Parathyroid adenoma (tissue), 2 donors: ENCODE data around the gene CA14.

ENCODE experiments used
- H2AFZ ChIP-seq: fragments of 300-600 bp; sonication (generic); one replicate; pipeline ENCODE4 v1.7.0; 2017; ENCODE audit warnings: antibody characterized with exemption, mild to moderate bottlenecking
- H3K27ac ChIP-seq: fragments of 300-600 bp; sonication (generic); one replicate; pipeline ENCODE4 v1.7.0; 2017
- H3K27me3 ChIP-seq: fragments of 300-600 bp; sonication (generic); one replicate; pipeline ENCODE4 v1.7.0; 2017; ENCODE audit warnings: low read length; ENCODE audit not compliant: control insufficient read depth, insufficient read depth
- H3K36me3 ChIP-seq: fragments of 300-600 bp; sonication (generic); one replicate; pipeline ENCODE4 v1.7.0; 2017; ENCODE audit warnings: low read length; ENCODE audit not compliant: control insufficient read depth, insufficient read depth
- H3K4me1 ChIP-seq: fragments of 300-600 bp; sonication (generic); one replicate; pipeline ENCODE4 v1.7.0; 2017; ENCODE audit warnings: control low read depth
- H3K4me2 ChIP-seq: fragments of 300-600 bp; sonication (generic); one replicate; pipeline ENCODE4 v1.7.0; 2017; ENCODE audit warnings: low read length
- H3K4me3 ChIP-seq: fragments of 300-600 bp; sonication (generic); one replicate; pipeline ENCODE4 v1.7.0; 2017; ENCODE audit warnings: low read depth, low read length
- H3K79me2 ChIP-seq: fragments of 300-600 bp; sonication (generic); one replicate; pipeline ENCODE4 v1.7.0; 2017; ENCODE audit warnings: control low read depth
- H3K9ac ChIP-seq: fragments of 300-600 bp; sonication (generic); one replicate; pipeline ENCODE4 v1.7.0; 2017; ENCODE audit warnings: mild to moderate bottlenecking
- H3K9me3 ChIP-seq: fragments of 300-600 bp; sonication (generic); one replicate; pipeline ENCODE4 v1.7.0; 2017; ENCODE audit warnings: low read length; ENCODE audit not compliant: control insufficient read depth
- CTCF ChIP-seq: fragments of 300-600 bp; sonication (generic); IDR thresholded peaks from one replicate; pipeline ENCODE4 v1.7.0; 2017; ENCODE audit warnings: antibody characterized with exemption, mild to moderate bottlenecking
- donor health status: primary hyperparathyroidism.

CA14 gene

DNA sequence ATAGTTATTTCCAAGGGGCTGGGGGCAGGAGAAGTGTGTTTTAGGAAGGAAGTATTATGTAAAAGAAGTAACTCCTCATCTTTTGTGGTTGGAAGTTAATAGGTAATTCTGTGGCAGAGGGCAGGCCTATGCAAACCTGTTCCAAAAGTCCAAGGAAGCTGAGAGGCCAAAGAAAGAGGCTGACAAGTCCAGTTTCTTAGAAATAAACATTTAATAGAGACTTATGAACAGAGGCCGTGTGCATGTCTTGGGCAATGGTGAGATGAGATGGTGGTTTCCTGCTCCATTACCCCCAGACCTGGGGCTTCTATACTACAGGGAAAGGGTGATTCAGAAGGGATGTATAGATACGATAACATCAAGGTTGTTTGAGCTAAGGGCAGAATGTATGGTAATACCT is 7.6 kb upstream of the CA14 start:
- no peak for TF ChIP-seq CTCF
- Histone ChIP-seq H3K27ac (no peak overlapping the region), H3K4me1 (no peaks in the 10 kb centered on the region), H3K79me2 (no peaks in the 10 kb centered on the region), H3K9ac (no peak overlapping the region), H3K36me3 (no peaks in the 10 kb centered on the region), H3K27me3 (no peaks in the 10 kb centered on the region), H3K4me3 (no peak overlapping the region), H3K4me2 (no peak overlapping the region), H2AFZ (no peak overlapping the region), H3K9me3 (no peaks in the 10 kb centered on the region)

DNA sequence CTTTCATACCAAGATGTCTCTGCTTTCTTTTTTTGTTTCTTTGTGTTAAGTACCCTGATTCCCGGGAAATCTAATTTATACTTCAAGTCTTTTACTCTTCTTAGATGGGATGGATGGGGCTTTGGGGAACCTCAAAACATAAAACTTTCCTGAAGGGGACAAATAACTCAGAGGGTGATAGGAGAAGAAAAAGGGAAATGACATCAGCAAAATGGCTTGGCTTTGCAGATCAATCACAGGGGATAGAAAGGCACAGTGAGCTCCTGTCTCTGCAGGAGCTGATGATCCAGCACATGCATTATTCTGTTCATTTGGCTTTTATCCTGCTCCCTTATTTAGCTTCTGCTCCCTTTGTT is 1.4 kb upstream of the CA14 start:
- Histone ChIP-seq H3K4me3 (peak overlapping the region; percentile 52), H3K27ac (peak overlapping the region; percentile 66), H3K4me1 (peaks cover 6% of the 10 kb centered on the region), H3K79me2 (no peaks in the 10 kb centered on the region), H3K27me3 (no peaks in the 10 kb centered on the region), H3K9ac (no peak overlapping the region), H3K9me3 (no peaks in the 10 kb centered on the region), H2AFZ (peak overlapping the region; percentile 76), H3K4me2 (peak overlapping the region; percentile 72), H3K36me3 (no peaks in the 10 kb centered on the region)
- TF ChIP-seq CTCF, result no peak

- Histone ChIP-seq H3K9ac (no peak overlapping the region), H3K79me2 (no peaks in the 10 kb centered on the region), H3K36me3 (no peaks in the 10 kb centered on the region), H3K4me1 (peaks cover 6% of the 10 kb centered on the region), H3K4me2 (peak overlapping the region; percentile 72), H2AFZ (peak overlapping the region; percentile 76), H3K27ac (peak overlapping the region; percentile 66), H3K27me3 (no peaks in the 10 kb centered on the region), H3K4me3 (peak overlapping the region; percentile 52), H3K9me3 (no peaks in the 10 kb centered on the region)
- no peak for TF ChIP-seq CTCF
Measured at GRCh38 chr1:150256554-150257341, 826 bp upstream of the CA14 start.

GRCh38 chr1:150259217-150259616 is 1.6 kb downstream of the CA14 start:
- no peak overlapping the region for H3K9ac ChIP-seq
- H3K27ac ChIP-seq, result peak overlapping the region; percentile 75
- H3K4me2 ChIP-seq, result peak overlapping the region; percentile 64
- no peaks in the 10 kb centered on the region for H3K27me3 ChIP-seq
- H3K4me1 ChIP-seq, result peaks cover 6% of the 10 kb centered on the region
- no peak overlapping the region for H3K4me3 ChIP-seq
- TF ChIP-seq CTCF, result no peak
- no peaks in the 10 kb centered on the region for H3K79me2 ChIP-seq
- H2AFZ ChIP-seq, result peak overlapping the region; percentile 35
- H3K9me3 ChIP-seq, result no peaks in the 10 kb centered on the region
- no peaks in the 10 kb centered on the region for H3K36me3 ChIP-seq
